H1 (cell line): ENCODE results near the gene DVL3. TPM values are rescaled to one million over a fixed set of nuclear protein-coding genes. Genes with fewer than 3 reads are reported as not detected.

Source experiments
- CTCF ChIA-PET: fragments of 300-600 bp; sonication (Branson Sonifier 250); formaldehyde crosslinking; loops from one replicate; lab custom pipeline; 2021; ENCODE audit not compliant: partially characterized antibody; lab: Charles Lee
- POLR2A ChIA-PET: fragments of 300-600 bp; sonication (Branson Sonifier 250); formaldehyde crosslinking; loops from one replicate; lab custom pipeline; 2021; ENCODE audit warnings: inconsistent platforms; ENCODE audit not compliant: partially characterized antibody; lab: Charles Lee
- DNase-seq, 2 experiments: peaks; one replicate each; pipeline versions ENCODE4 v3.0.0 to v3.0.0-alpha.2; 2010 to 2022; ENCODE audit warnings: low spot score in 2 of 2, low read depth in 1 of 2, mixed read lengths in 1 of 2
- FAIRE-seq: peaks from 2 replicates; lab custom pipeline; 2011; peaks lifted over from hg19 to GRCh38; lab: Jason Lieb, UNC
- H2AFZ ChIP-seq: 2 replicates; pipeline ENCODE4 v1.8.1; 2012; ENCODE audit warnings: low read length, inconsistent platforms
- H2AK5ac ChIP-seq: 2 replicates; pipeline ENCODE4 v1.6.1; 2013; ENCODE audit warnings: low read depth, low read length
- H2BK120ac ChIP-seq: replicated peaks from 2 replicates; pipeline ENCODE3; 2013; ENCODE audit warnings: low read depth, low read length, inconsistent platforms
- H2BK12ac ChIP-seq: 2 replicates; pipeline ENCODE4 v1.6.1; 2013; ENCODE audit warnings: low read depth, low read length
- H2BK15ac ChIP-seq: 2 replicates; pipeline ENCODE4 v1.6.1; 2013; ENCODE audit warnings: low read length
- H2BK20ac ChIP-seq: 2 replicates; pipeline ENCODE4 v1.6.1; 2013; ENCODE audit warnings: low read length
- H2BK5ac ChIP-seq: 2 replicates; pipeline ENCODE4 v1.6.1; 2013; ENCODE audit warnings: low read depth, low read length
- H3K14ac ChIP-seq: 2 replicates; pipeline ENCODE4 v1.6.1; 2013; ENCODE audit warnings: inconsistent platforms; ENCODE audit not compliant: insufficient read length
- H3K18ac ChIP-seq: 2 replicates; pipeline ENCODE4 v1.6.1; 2013; ENCODE audit warnings: low read length; ENCODE audit errors: extremely low read depth
- H3K23ac ChIP-seq: 2 replicates; pipeline ENCODE4 v1.6.1; 2013; ENCODE audit warnings: inconsistent platforms; ENCODE audit not compliant: insufficient read length
- H3K23me2 ChIP-seq: 2 replicates; pipeline ENCODE4 v1.6.1; 2013; ENCODE audit warnings: low read depth, low read length
- H3K27ac ChIP-seq: 2 replicates; pipeline ENCODE4 v1.6.1; 2011; ENCODE audit warnings: low read depth, low read length, inconsistent platforms
- H3K27me3 ChIP-seq, 4 experiments: replicated peaks in 1 of 4; 1 replicate in 1 of 4; 2 replicates in 3 of 4; pipeline versions ENCODE4 v1.6.1 to v1.8.1; 2011 to 2013; ENCODE audit warnings: low read length in 3 of 4, mild to moderate bottlenecking in 3 of 4, inconsistent platforms in 2 of 4, mixed read lengths in 2 of 4, moderate library complexity in 1 of 4; ENCODE audit not compliant: control insufficient read depth in 3 of 4, insufficient read depth in 3 of 4; ENCODE audit errors: extremely low read depth in 1 of 4
- H3K36me3 ChIP-seq, 4 experiments: 2 replicates each; pipeline versions ENCODE4 v1.6.1 to v1.8.1; 2011 to 2013; ENCODE audit warnings: mild to moderate bottlenecking in 4 of 4, low read length in 3 of 4, moderate library complexity in 2 of 4, control low read depth in 1 of 4, inconsistent platforms in 1 of 4; ENCODE audit not compliant: insufficient read depth in 4 of 4, control insufficient read depth in 2 of 4
- H3K4ac ChIP-seq: replicated peaks from 2 replicates; pipeline ENCODE3; 2013; ENCODE audit warnings: low read length, low read depth, mixed read lengths, inconsistent platforms; ENCODE audit not compliant: insufficient read length
- H3K4me1 ChIP-seq, 4 experiments: replicated peaks in 1 of 4; 1 replicate in 1 of 4; 2 replicates in 3 of 4; pipeline versions ENCODE4 v1.6.1 to v1.8.1; 2011 to 2013; ENCODE audit warnings: low read length in 3 of 4, inconsistent platforms in 2 of 4, mixed read lengths in 1 of 4; ENCODE audit not compliant: insufficient read depth in 4 of 4, control insufficient read depth in 3 of 4
- H3K4me2 ChIP-seq, 2 experiments: 2 replicates each; pipeline versions ENCODE4 v1.6.1 to v1.8.1; 2011 to 2013; ENCODE audit warnings: low read depth in 2 of 2, low read length in 2 of 2, control low read depth in 1 of 2, inconsistent platforms in 1 of 2, mild to moderate bottlenecking in 1 of 2; ENCODE audit not compliant: insufficient read depth in 1 of 2
- H3K4me3 ChIP-seq, 4 experiments: fragments of 200-600, 300-600 bp in 1 of 4; sonication (generic), shearing (Covaris generic), sonication (Bioruptor Twin) in 1 of 4; 2 replicates each; pipeline versions ENCODE4 v1.5.1 to v1.8.1; 2011 to 2016; ENCODE audit warnings: low read length in 4 of 4, low read depth in 3 of 4, control low read depth in 2 of 4, inconsistent platforms in 2 of 4, mild to moderate bottlenecking in 2 of 4, mixed read lengths in 1 of 4, moderate library complexity in 1 of 4; ENCODE audit not compliant: insufficient read depth in 2 of 4; ENCODE audit errors: extremely low read depth in 1 of 4
- H3K56ac ChIP-seq: replicated peaks from 2 replicates; pipeline ENCODE3; 2013; ENCODE audit warnings: low read depth, mild to moderate bottlenecking, mixed read lengths, low read length, inconsistent platforms; ENCODE audit not compliant: insufficient read length
- H3K79me1 ChIP-seq: 2 replicates; pipeline ENCODE4 v1.6.1; 2013; ENCODE audit warnings: low read depth, low read length, control low read depth
- H3K79me2 ChIP-seq, 2 experiments: 2 replicates each; pipeline versions ENCODE4 v1.6.1 to v1.8.1; 2012 to 2013; ENCODE audit warnings: low read length in 2 of 2, mild to moderate bottlenecking in 2 of 2, inconsistent platforms in 1 of 2; ENCODE audit not compliant: insufficient read depth in 2 of 2, control insufficient read depth in 1 of 2
- H3K9ac ChIP-seq, 4 experiments: replicated peaks in 1 of 4; 1 replicate in 1 of 4; 2 replicates in 3 of 4; pipeline versions ENCODE4 v1.6.1 to v1.8.1; 2011 to 2013; ENCODE audit warnings: low read depth in 3 of 4, low read length in 3 of 4, control low read depth in 2 of 4, mild to moderate bottlenecking in 2 of 4, moderate library complexity in 2 of 4, inconsistent platforms in 1 of 4; ENCODE audit errors: extremely low read depth in 1 of 4
- H3K9me3 ChIP-seq, 2 experiments: 2 replicates each; pipeline versions ENCODE4 v1.6.1 to v1.8.1; 2012 to 2013; ENCODE audit warnings: mild to moderate bottlenecking in 2 of 2, moderate library complexity in 2 of 2, control low read depth in 1 of 2, inconsistent platforms in 1 of 2, low read depth in 1 of 2, low read length in 1 of 2, mixed read lengths in 1 of 2; ENCODE audit not compliant: insufficient read depth in 2 of 2
- H4K20me1 ChIP-seq, 2 experiments: replicated peaks in 1 of 2; 2 replicates each; pipeline versions ENCODE3 to v1.8.1; 2011 to 2013; ENCODE audit warnings: inconsistent platforms in 2 of 2, low read length in 2 of 2, mild to moderate bottlenecking in 1 of 2; ENCODE audit not compliant: insufficient read depth in 2 of 2, control insufficient read depth in 1 of 2
- H4K5ac ChIP-seq: 2 replicates; pipeline ENCODE4 v1.6.1; 2013; ENCODE audit warnings: low read length, low read depth, mixed read lengths, inconsistent platforms; ENCODE audit not compliant: insufficient read length
- H4K8ac ChIP-seq: 2 replicates; pipeline ENCODE4 v1.8.0; 2013; ENCODE audit warnings: mild to moderate bottlenecking, moderate library complexity, low read length, inconsistent platforms; ENCODE audit not compliant: insufficient read depth; ENCODE audit errors: extremely low read depth
- H4K91ac ChIP-seq: replicated peaks from 2 replicates; pipeline ENCODE3; 2013; ENCODE audit warnings: low read length, mixed read lengths, inconsistent platforms; ENCODE audit not compliant: insufficient read length
- BCL11A ChIP-seq, 2 experiments: IDR thresholded peaks; one replicate each; pipeline ENCODE4 v1.6.1; 2011; ENCODE audit warnings: low read depth in 2 of 2, low read length in 2 of 2, mild to moderate bottlenecking in 2 of 2
- CHD1 ChIP-seq: IDR thresholded peaks from 2 replicates; pipeline ENCODE4 v1.6.1; 2012; ENCODE audit warnings: low read depth, low read length, improper control_type of control experiment
- KDM1A ChIP-seq: fragments of 200-600, 300-600 bp; sonication (generic); IDR thresholded peaks from 2 replicates; pipeline ENCODE4 v1.7.1; 2016; ENCODE audit warnings: mild to moderate bottlenecking, low read length, borderline replicate concordance
- NRF1 ChIP-seq: IDR thresholded peaks from 2 replicates; pipeline ENCODE4 v1.6.1; 2011; ENCODE audit warnings: mild to moderate bottlenecking, low read depth, low read length, improper control_type of control experiment
- POLR2AphosphoS5 ChIP-seq: IDR thresholded peaks from 2 replicates; pipeline ENCODE4 v1.6.1; 2011; ENCODE audit warnings: low read depth, low read length
- RNF2 ChIP-seq: fragments of 200-900, 300-1000 bp; sonication (generic); IDR thresholded peaks from 2 replicates; pipeline ENCODE4 v1.7.1; 2016; ENCODE audit warnings: borderline replicate concordance, low read depth, mild to moderate bottlenecking, antibody characterized with exemption, low read length; ENCODE audit not compliant: poor library complexity, severe bottlenecking; ENCODE audit errors: missing control alignments
- RXRA ChIP-seq: IDR thresholded peaks from 2 replicates; pipeline ENCODE4 v1.6.1; 2011; ENCODE audit warnings: low read depth, mild to moderate bottlenecking, low read length, moderate library complexity; ENCODE audit not compliant: insufficient read depth
- SP2 ChIP-seq: IDR thresholded peaks from 2 replicates; pipeline ENCODE4 v1.6.1; 2012; ENCODE audit warnings: mild to moderate bottlenecking, low read length, inconsistent platforms
- WGBS, 2 experiments: shearing (Covaris generic) in 1 of 2; methylation state at CpG; one replicate each; pipeline versions ENCODE4 v1.1.6 to v1.1.7; 2013 to 2015; ENCODE audit warnings: low lambda C conversion rate in 2 of 2, mixed read lengths in 2 of 2, inconsistent platforms in 1 of 2, low coverage in 1 of 2, missing lambda C conversion rate in 1 of 2; ENCODE audit not compliant: insufficient replicate concordance in 2 of 2, insufficient coverage in 1 of 2, insufficient read length in 1 of 2; ENCODE audit errors: extremely low coverage in 1 of 2, missing lambda C conversion rate in 1 of 2; 5-methylcytosine and 5-hydroxymethylcytosine counted together
- polyA plus RNA-seq, 7 experiments: library from polyadenylated mRNA; depleted of rRNA in 3 of 7; stranded (reverse) in 5 of 7; unstranded in 2 of 7; fragments of >200 nt in 5 of 7; fragments of 200-250 nt in 2 of 7; gene quantifications; 1 replicate in 5 of 7; 2 replicates in 1 of 7; 4 replicates in 1 of 7; pipeline versions ENCODE4 v1.2.1 to v1.2.3, GENCODE V29; 2011 to 2013; ENCODE audit warnings: missing spikeins in 2 of 7, mixed read lengths in 2 of 7
- total RNA-seq: library from RNA; stranded (reverse); fragmentation: NEBNext Ultra II Directional; extraction: Animal tissue kit (Norgen Biotek cat#: 25700); gene quantifications from 2 replicates; pipeline ENCODE4 v1.2.1, GENCODE V29; 2021
- TF ChIP-seq, protein P1 (sequence below): IDR thresholded peaks from 2 replicates; pipeline ENCODE4 v1.6.1; 2011; ENCODE audit warnings: low read depth, mild to moderate bottlenecking, low read length; ENCODE audit not compliant: insufficient read depth
- TF ChIP-seq, protein P2 (sequence below): IDR thresholded peaks from 2 replicates; pipeline ENCODE4 v1.6.1; 2011; ENCODE audit warnings: low read length, improper control_type of control experiment

Gene DVL3
- total and polyA plus RNA-seq, 2 of the 8 experiments (the other 6 are each of a cell fraction or from before 2014, with no cell fraction given), result 38.5 to 66.6 TPM

GRCh38 chr3:184167786-184168185 lies 12.6 kb downstream of the DVL3 start:
- no peaks in the 10 kb centered on the region; the same call in 1 of the 2 replicates for H3K23me2 ChIP-seq
- FAIRE-seq, result no peak
- H4K20me1 ChIP-seq, result peaks cover 5 to 8% of the 10 kb centered on the region in 2 experiments
- H3K4me2 ChIP-seq, result no peak overlapping the region
- H3K27me3 ChIP-seq, result no peaks in the 10 kb centered on the region
- H2BK5ac ChIP-seq, result no peak overlapping the region
- H3K4me3 ChIP-seq, result no peak overlapping the region
- H4K5ac ChIP-seq, result no peak overlapping the region
- H2AFZ ChIP-seq, result no peak overlapping the region
- H3K56ac ChIP-seq, result no peak overlapping the region
- POLR2A ChIA-PET, result interaction anchor here (0.8 to 5.3 kb wide), 4 partner anchors 8 to 30 kb away, joined by 3 to 26 read pairs (median 4); partner anchors contain the start of gene DVL3
- no peak overlapping the region for H3K18ac ChIP-seq
- no peak overlapping the region for H2BK15ac ChIP-seq
- 0 out of 2 replicates have a peak, but pooled peaks cover 4% of the 10 kb centered on the region for H3K79me1 ChIP-seq
- no peaks in the 10 kb centered on the region for H3K4me1 ChIP-seq
- no peak overlapping the region for H3K27ac ChIP-seq
- TF ChIP-seq CHD1 (no peak), SP2 (no peak), RXRA (no peak), BCL11A (IDR thresholded peaks at IDR 0.05; ENCODE audit: low read depth in 2 of 2, low read length in 2 of 2) (no peak), POLR2AphosphoS5 (no peak), NRF1 (no peak), KDM1A (no peak), RNF2 (no peak)
- TF ChIP-seq, protein P1, sequence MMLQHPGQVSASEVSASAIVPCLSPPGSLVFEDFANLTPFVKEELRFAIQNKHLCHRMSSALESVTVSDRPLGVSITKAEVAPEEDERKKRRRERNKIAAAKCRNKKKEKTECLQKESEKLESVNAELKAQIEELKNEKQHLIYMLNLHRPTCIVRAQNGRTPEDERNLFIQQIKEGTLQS, result no peak
- TF ChIP-seq, protein P2, sequence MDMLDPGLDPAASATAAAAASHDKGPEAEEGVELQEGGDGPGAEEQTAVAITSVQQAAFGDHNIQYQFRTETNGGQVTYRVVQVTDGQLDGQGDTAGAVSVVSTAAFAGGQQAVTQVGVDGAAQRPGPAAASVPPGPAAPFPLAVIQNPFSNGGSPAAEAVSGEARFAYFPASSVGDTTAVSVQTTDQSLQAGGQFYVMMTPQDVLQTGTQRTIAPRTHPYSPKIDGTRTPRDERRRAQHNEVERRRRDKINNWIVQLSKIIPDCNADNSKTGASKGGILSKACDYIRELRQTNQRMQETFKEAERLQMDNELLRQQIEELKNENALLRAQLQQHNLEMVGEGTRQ, result no peak
- TF ChIP-seq, all 59 proteins: peak for 0
- Histone ChIP-seq H2BK20ac (no peak overlapping the region), H3K9ac (no peak overlapping the region), H3K14ac (no peak overlapping the region), H2BK120ac (no peak overlapping the region), H2BK12ac (no peak overlapping the region), H3K9me3 (no peaks in the 10 kb centered on the region), H3K79me2 (no peaks in the 10 kb centered on the region), H2AK5ac (no peak overlapping the region), H4K8ac (no peak overlapping the region), H4K91ac (no peak overlapping the region), H3K23ac (no peak overlapping the region), H3K4ac (no peak overlapping the region), H3K36me3 (peaks cover 7 to 59% (median 33%) of the 10 kb centered on the region in 4 experiments)
- WGBS, 2 experiments, result 94% methylated on average over 6 of the region's 8 CpGs; no CpG with 5 or more reads in 1 of the 2 experiments
- CTCF ChIA-PET, result interaction anchor here (1.2 kb wide), 1 partner anchor 60 kb away, joined by 3 read pairs; no protein-coding TSS in a partner anchor
- DNase-seq, result no peak
